Natural killer cell (primary cell): Measurements from ENCODE around the gene METTL16. TPM values are rescaled to one million over a fixed set of nuclear protein-coding genes. Genes with fewer than 3 reads are reported as not detected.
A peak's percentile ranks its signal among the peaks of the same experiment; 100 is the strongest.

Experiments
- ATAC-seq, 3 donors: fragments of 150-1000 bp in 2 of 3; fragments of 200-7000 bp in 1 of 3; cut with Tn5 transposase; 1 replicate in 1 of 3; 2 replicates in 2 of 3; pipeline ENCODE4 v1.10.0; 2021; ENCODE audit warnings: mild to moderate bottlenecking in 2 of 3, moderate library complexity in 2 of 3
- DNase-seq, 2 donors: peaks; one replicate each; pipeline versions ENCODE4 v3.0.0 to v3.0.0-alpha.2; 2013 to 2021; ENCODE audit warnings: mixed read lengths in 1 of 2
- H3K27ac ChIP-seq: one replicate; pipeline ENCODE4 v1.5.1; 2013; ENCODE audit warnings: mild to moderate bottlenecking, low read length
- H3K27me3 ChIP-seq: one replicate; pipeline ENCODE4 v1.6.1; 2013; ENCODE audit warnings: low read length; ENCODE audit not compliant: control insufficient read depth, insufficient read depth
- H3K36me3 ChIP-seq: one replicate; pipeline ENCODE4 v1.6.1; 2013; ENCODE audit warnings: low read length; ENCODE audit not compliant: control insufficient read depth, insufficient read depth
- H3K4me1 ChIP-seq: one replicate; pipeline ENCODE4 v1.6.1; 2013; ENCODE audit warnings: low read length; ENCODE audit not compliant: control insufficient read depth, insufficient read depth
- H3K4me3 ChIP-seq: one replicate; pipeline ENCODE4 v1.5.1; 2013; ENCODE audit warnings: low read length
- H3K9me3 ChIP-seq: one replicate; pipeline ENCODE4 v1.6.1; 2013; ENCODE audit warnings: low read length; ENCODE audit not compliant: control insufficient read depth, insufficient read depth
- H3K27ac Mint-ChIP-seq, 2 donors: one replicate each; pipeline ENCODE4 v1.8.0; 2022; ENCODE audit warnings: mild to moderate bottlenecking in 2 of 2, mixed read lengths in 2 of 2, moderate library complexity in 1 of 2
- H3K27me3 Mint-ChIP-seq, 2 donors: one replicate each; pipeline ENCODE4 v1.8.0; 2022; ENCODE audit warnings: low read depth in 2 of 2, mixed read lengths in 2 of 2
- H3K36me3 Mint-ChIP-seq: one replicate; pipeline ENCODE4 v1.8.0; 2022; ENCODE audit warnings: mixed read lengths
- H3K4me1 Mint-ChIP-seq, 2 donors: one replicate each; pipeline ENCODE4 v1.8.0; 2022; ENCODE audit warnings: mixed read lengths in 2 of 2
- H3K4me3 Mint-ChIP-seq: one replicate; pipeline ENCODE4 v1.8.0; 2022; ENCODE audit warnings: mild to moderate bottlenecking, moderate library complexity, mixed read lengths
- H3K9me3 Mint-ChIP-seq, 2 donors: one replicate each; pipeline ENCODE4 v1.8.0; 2022; ENCODE audit warnings: mixed read lengths in 2 of 2
- WGBS: methylation state at CpG from one replicate; pipeline ENCODE4 v1.1.7; 2013; ENCODE audit warnings: missing lambda C conversion rate; ENCODE audit not compliant: insufficient coverage; 5-methylcytosine and 5-hydroxymethylcytosine counted together
- intact Hi-C: fragments of 100-400 bp; cut with micrococcal nuclease; formaldehyde crosslinking; loops from one replicate; pipeline ENCODE4 v1.14.2; 2022
- total RNA-seq, 4 donors: library from RNA; stranded (reverse); fragments of 120-200 nt in 1 of 4; gene quantifications; one replicate each; pipeline versions ENCODE4 v1.2.3 to v1.2.4, GENCODE V29; 2013 to 2022
- TF ChIP-seq, protein P1 (sequence below): fragments of 200-600 bp; IDR thresholded peaks from one replicate; pipeline ENCODE4 v1.8.0; 2022; ENCODE audit warnings: antibody characterized with exemption

METTL16 gene
- total RNA-seq, 3 donors from 2014 or later (not counting 1 experiment from before 2014, with no cell fraction given), result 27.9 to 36.9 (median 32.0) TPM

DNA sequence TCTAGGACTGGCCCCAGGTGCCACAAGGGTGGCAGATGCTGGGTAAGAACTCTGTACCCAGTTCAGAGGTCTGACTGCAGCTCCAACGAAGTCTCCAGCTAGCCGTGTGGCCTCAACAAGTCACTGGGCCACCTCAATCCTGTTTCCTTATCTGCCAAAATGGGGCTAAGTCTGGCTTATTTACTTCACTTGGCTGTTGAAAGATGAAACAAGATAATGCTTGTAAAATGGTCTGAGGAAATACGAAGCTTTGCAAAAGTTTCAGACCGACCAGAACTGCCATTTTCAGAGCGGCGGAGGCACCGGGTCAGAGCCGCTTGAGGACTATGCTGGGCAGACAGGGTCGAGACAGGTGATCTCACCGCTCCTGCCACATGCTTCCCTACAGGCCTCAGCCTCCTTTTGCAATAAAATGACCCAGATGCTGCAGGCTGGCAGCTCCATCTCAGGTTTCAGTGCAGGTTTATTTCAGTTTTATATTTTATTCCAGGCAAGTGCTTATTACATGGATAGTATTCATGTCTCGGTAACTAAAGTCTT is 128.0 kb downstream of the METTL16 start:
- H3K4me3 ChIP-seq, result no peak overlapping the region
- H3K4me1 ChIP-seq, result peaks cover 11% of the 10 kb centered on the region
- ATAC-seq, result no peak
- H3K27me3 Mint-ChIP-seq, result no peaks in the 10 kb centered on the region
- no peaks in the 10 kb centered on the region for H3K9me3 Mint-ChIP-seq
- H3K27ac ChIP-seq, result no peak overlapping the region
- 95% methylated on average over 10 of the region's 11 CpGs for WGBS
- peak overlapping the region in 1 of 2 donors; percentile 53 for H3K27ac Mint-ChIP-seq
- H3K36me3 Mint-ChIP-seq, result no peaks in the 10 kb centered on the region
- no peaks in the 10 kb centered on the region for H3K9me3 ChIP-seq
- peaks cover 0 to 8% of the 10 kb centered on the region in 2 donors for H3K4me1 Mint-ChIP-seq
- intact Hi-C loops, result no loop called here
- H3K36me3 ChIP-seq, result peaks cover 24% of the 10 kb centered on the region
- H3K27me3 ChIP-seq, result no peaks in the 10 kb centered on the region
- TF ChIP-seq, protein P1, sequence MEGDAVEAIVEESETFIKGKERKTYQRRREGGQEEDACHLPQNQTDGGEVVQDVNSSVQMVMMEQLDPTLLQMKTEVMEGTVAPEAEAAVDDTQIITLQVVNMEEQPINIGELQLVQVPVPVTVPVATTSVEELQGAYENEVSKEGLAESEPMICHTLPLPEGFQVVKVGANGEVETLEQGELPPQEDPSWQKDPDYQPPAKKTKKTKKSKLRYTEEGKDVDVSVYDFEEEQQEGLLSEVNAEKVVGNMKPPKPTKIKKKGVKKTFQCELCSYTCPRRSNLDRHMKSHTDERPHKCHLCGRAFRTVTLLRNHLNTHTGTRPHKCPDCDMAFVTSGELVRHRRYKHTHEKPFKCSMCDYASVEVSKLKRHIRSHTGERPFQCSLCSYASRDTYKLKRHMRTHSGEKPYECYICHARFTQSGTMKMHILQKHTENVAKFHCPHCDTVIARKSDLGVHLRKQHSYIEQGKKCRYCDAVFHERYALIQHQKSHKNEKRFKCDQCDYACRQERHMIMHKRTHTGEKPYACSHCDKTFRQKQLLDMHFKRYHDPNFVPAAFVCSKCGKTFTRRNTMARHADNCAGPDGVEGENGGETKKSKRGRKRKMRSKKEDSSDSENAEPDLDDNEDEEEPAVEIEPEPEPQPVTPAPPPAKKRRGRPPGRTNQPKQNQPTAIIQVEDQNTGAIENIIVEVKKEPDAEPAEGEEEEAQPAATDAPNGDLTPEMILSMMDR, result no peak
- DNase-seq, result no peak
- H3K4me3 Mint-ChIP-seq, result no peak overlapping the region

DNA sequence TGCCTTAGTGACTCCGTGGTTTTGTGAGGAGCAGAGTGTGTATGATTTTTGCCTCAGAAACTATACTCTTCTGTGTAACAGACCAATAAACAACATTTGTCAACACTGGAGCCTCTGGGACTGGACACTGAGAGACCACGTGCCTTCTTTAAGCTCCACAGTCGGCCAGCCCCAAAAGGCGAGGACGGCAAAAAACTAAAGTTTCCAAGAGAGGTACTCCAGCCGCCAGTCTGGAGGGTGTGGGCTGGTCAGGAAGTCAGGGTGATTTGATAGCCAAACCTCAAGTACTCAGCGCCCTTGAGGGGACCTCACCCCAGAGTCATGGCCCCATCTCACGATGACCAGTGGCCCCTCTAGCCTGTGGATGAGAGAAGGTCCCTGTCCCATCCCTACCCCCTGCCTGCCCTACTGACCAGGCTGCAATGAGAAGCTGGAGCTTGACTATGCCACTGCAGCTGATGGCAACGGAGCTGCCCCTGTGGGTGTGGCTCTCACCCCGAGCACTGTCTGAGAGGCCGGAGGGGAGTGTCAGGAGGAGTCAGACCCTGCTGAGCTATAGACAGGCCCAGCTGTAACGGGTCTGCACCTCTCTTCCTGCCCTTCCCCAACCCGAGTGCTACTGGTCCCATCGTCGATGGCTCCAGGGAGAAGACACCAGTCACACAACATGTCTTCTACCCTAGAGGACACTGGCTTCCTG is 130.6 kb downstream of the METTL16 start:
- intact Hi-C loops, result no loop called here
- H3K9me3 Mint-ChIP-seq, result no peaks in the 10 kb centered on the region
- DNase-seq (no peak), ATAC-seq (no peak)
- no peak overlapping the region for H3K4me3 Mint-ChIP-seq
- H3K27ac Mint-ChIP-seq, result no peak overlapping the region
- Histone ChIP-seq H3K27me3 (no peaks in the 10 kb centered on the region), H3K27ac (no peak overlapping the region), H3K4me3 (no peak overlapping the region), H3K9me3 (no peaks in the 10 kb centered on the region), H3K36me3 (peaks cover 19% of the 10 kb centered on the region), H3K4me1 (peaks cover 11% of the 10 kb centered on the region)
- WGBS, result 84% methylated on average over 15 of the region's 15 CpGs
- TF ChIP-seq, protein P1, result no peak
- H3K36me3 Mint-ChIP-seq, result no peaks in the 10 kb centered on the region
- no peaks in the 10 kb centered on the region for H3K27me3 Mint-ChIP-seq
- H3K4me1 Mint-ChIP-seq, result no peaks in the 10 kb centered on the region

DNA sequence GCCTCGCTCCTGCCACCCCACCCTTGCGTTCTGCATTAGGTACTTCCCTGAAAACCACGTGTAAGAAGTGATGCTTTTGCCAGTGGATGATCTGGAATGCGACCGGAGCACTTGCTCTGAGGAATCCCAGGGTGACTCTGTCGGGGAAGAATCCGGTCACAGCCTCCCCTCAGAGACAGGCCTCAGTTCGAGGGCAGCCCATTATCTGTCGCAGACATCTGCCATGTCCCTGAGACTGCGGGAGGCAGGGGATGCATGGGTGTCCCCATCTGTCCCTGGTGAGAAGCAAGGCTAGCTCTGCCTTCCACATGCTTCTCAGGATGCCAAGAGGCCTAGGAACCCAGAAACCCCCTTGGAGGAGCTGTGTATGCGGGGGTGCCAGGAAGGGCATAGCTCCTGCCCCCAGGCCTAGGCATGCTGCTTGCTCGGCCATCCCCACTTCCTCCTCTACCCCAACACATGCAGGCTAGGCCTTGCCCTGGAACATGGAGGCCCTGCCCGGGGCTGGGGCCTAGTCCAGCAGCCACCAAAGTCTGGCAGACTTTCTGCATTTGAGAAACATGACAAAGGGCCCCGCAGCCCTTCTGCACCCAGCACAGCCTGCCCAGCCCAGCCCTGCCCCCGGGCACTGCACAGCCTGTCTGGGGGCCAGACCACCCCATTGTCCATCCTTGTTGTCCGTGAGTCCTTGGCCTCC is 131.3 kb downstream of the METTL16 start:
- ATAC-seq, result no peak
- H3K27ac Mint-ChIP-seq, result no peak overlapping the region
- WGBS, result 91% methylated on average over 16 of the region's 16 CpGs

More for the DNA sequence above, 131.3 kb downstream of the METTL16 start:
- Histone ChIP-seq H3K27me3 (no peaks in the 10 kb centered on the region), H3K4me1 (peaks cover 11% of the 10 kb centered on the region), H3K36me3 (peaks cover 18% of the 10 kb centered on the region), H3K9me3 (no peaks in the 10 kb centered on the region), H3K4me3 (no peak overlapping the region), H3K27ac (no peak overlapping the region)
- intact Hi-C loops, result no loop called here
- no peaks in the 10 kb centered on the region for H3K4me1 Mint-ChIP-seq
- TF ChIP-seq, protein P1, result no peak
- H3K27me3 Mint-ChIP-seq, result no peaks in the 10 kb centered on the region
- no peak for DNase-seq
- no peaks in the 10 kb centered on the region for H3K9me3 Mint-ChIP-seq
- no peaks in the 10 kb centered on the region for H3K36me3 Mint-ChIP-seq
- H3K4me3 Mint-ChIP-seq, result no peak overlapping the region
